Esophagus muscularis mucosa (tissue), 4 donors: ENCODE data around the gene ZNF217. TPM values are rescaled to one million over a fixed set of nuclear protein-coding genes. Genes with fewer than 3 reads are reported as not detected.
"Not testable (repeated sequence)": the region's sequence is repeated elsewhere in the genome, so short reads cannot be mapped to it uniquely, and the experiment has no call there.

Experiments
- DNase-seq: peaks from one replicate; pipeline ENCODE4 v3.0.0-alpha.2; 2017; ENCODE audit errors: extremely low spot score
- H3K27ac ChIP-seq, 4 donors: fragments of 200-600 bp; sonication (generic); replicated peaks in 1 of 4; 1 replicate in 3 of 4; 2 replicates in 1 of 4; pipeline ENCODE4 v1.5.1; 2016 to 2019; ENCODE audit warnings: mild to moderate bottlenecking in 1 of 4
- H3K27me3 ChIP-seq, 4 donors: fragments of 200-600 bp; sonication (generic); one replicate each; pipeline versions ENCODE4 v1.5.1 to v1.6.0; 2016 to 2019
- H3K36me3 ChIP-seq, 4 donors: fragments of 200-600 bp; sonication (generic); one replicate each; pipeline ENCODE4 v1.5.1; 2016 to 2019
- H3K4me1 ChIP-seq, 4 donors: fragments of 200-600 bp; sonication (generic); one replicate each; pipeline ENCODE4 v1.5.1; 2016 to 2019
- H3K4me3 ChIP-seq, 4 donors: fragments of 200-600 bp; sonication (generic); 1 replicate in 2 of 4; 2 replicates in 2 of 4; pipeline ENCODE4 v1.5.1; 2016 to 2019; ENCODE audit warnings: mild to moderate bottlenecking in 4 of 4, moderate library complexity in 1 of 4
- H3K9me3 ChIP-seq, 4 donors: fragments of 200-600 bp; sonication (generic); 1 replicate in 3 of 4; 2 replicates in 1 of 4; pipeline ENCODE4 v1.5.1; 2016 to 2019
- EP300 ChIP-seq: sonication (generic); formaldehyde crosslinking; IDR thresholded peaks from one replicate; pipeline ENCODE4 v1.6.1; 2017; ENCODE audit warnings: antibody characterized with exemption
- POLR2A ChIP-seq: fragments of 450-650 bp; IDR thresholded peaks from one replicate; pipeline ENCODE4 v1.6.1; 2017; ENCODE audit warnings: antibody characterized with exemption, moderate library complexity, mild to moderate bottlenecking, low read depth
- POLR2AphosphoS5 ChIP-seq, 2 donors: sonication (generic); formaldehyde crosslinking; IDR thresholded peaks; one replicate each; pipeline ENCODE4 v1.6.1; 2017; ENCODE audit warnings: antibody characterized with exemption in 2 of 2
- WGBS: methylation state at CpG from one replicate; pipeline ENCODE4 v1.1.5; 2018; 5-methylcytosine and 5-hydroxymethylcytosine counted together
- intact Hi-C: fragments of 100-400 bp; cut with DNase I; formaldehyde crosslinking; loops from one replicate; pipeline ENCODE4 v1.15.1; 2023
- total RNA-seq, 4 donors: library from RNA; depleted of rRNA; stranded (reverse); fragments of >200 nt; gene quantifications; one replicate each; pipeline versions ENCODE4 v1.1.0 to v1.2.1, GENCODE V29; 2016
- TF ChIP-seq, protein P1 (sequence below), 3 experiments: fragments of 200-600 bp in 2 of 3; fragments of 450-650 bp in 1 of 3; sonication (generic) in 2 of 3; IDR thresholded peaks; one replicate each; pipeline ENCODE4 v1.5.1; 2017 to 2019; ENCODE audit warnings: antibody characterized with exemption in 3 of 3, mild to moderate bottlenecking in 2 of 3, moderate library complexity in 1 of 3

ZNF217 gene
- total RNA-seq, 4 donors from 2014 or later: 15.4 to 27.3 (median 18.6) TPM

GRCh38 chr20:53625311-53626129 lies 31.9 kb upstream of the ZNF217 start:
- WGBS: 91% methylated on average over 9 of the region's 9 CpGs
- Histone ChIP-seq H3K36me3 (no peaks in the 10 kb centered on the region), H3K27me3 (no peaks in the 10 kb centered on the region), H3K27ac (no peak overlapping the region), H3K9me3 (no peaks in the 10 kb centered on the region), H3K4me3 (no peak overlapping the region), H3K4me1 (peaks cover 29 to 41% (median 38%) of the 10 kb centered on the region in 4 donors)
- DNase-seq: no peak
- TF ChIP-seq EP300: no peak
- intact Hi-C loops: no loop called here

DNA sequence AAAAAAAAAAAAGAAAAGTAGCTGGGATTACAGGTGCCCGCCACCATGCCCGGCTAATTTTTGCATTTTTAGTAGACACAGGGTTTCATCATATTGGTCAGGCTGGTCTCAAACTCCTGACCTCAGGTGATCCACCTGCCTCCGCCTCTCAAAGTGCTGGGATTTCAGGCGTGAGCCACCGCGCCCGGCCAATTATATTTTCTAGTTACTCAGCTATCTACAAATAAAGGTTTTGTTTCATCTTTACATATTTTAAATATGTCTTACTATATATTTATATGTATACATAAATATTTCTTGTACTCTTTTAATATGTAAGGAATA lies 31.2 kb upstream of the ZNF217 start:
- intact Hi-C loops, H3K36me3 ChIP-seq, H3K27ac ChIP-seq, H3K27me3 ChIP-seq, H3K9me3 ChIP-seq, DNase-seq, H3K4me3 ChIP-seq: not testable (repeated sequence)
- WGBS: 71% methylated on average over 7 of the region's 7 CpGs
- peaks cover 29 to 41% (median 38%) of the 10 kb centered on the region in 4 donors for H3K4me1 ChIP-seq

DNA sequence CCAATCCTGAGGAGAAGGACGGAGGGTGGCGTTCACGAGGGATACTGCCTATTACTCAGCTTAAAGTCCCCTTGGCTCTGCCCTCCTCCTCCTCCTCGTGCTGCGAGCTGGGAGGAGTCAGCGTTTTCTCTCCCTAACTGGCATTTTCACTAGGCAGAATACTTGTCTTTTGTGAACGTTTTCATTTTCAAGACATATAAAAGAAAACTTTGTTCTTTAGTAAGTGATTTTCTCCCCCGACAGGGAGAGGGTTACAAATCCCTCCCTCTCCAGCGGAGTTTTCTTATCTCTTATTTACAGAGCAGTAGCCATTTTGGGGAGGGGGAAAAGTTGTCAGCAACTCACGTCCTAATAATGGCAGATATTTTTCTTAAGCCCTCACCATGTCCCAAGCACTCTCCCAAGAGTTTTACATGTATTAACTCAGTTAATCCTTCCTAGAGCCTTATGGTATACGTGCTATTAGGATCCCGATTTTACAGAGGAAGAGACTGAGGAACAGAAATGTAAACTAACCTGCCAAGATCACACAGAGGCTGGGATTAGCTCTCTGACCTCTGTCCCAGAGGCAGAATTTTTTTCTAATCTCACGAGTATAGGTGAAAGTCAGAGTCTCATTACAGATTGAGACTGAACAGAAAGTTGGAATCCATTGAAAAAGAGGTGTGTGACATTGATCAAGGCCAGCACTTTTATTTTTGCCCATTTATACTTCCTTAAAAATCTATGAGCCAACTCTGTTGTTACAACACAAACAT lies 30.0 kb upstream of the ZNF217 start:
- no peak for TF ChIP-seq POLR2A
- TF ChIP-seq, protein P1, sequence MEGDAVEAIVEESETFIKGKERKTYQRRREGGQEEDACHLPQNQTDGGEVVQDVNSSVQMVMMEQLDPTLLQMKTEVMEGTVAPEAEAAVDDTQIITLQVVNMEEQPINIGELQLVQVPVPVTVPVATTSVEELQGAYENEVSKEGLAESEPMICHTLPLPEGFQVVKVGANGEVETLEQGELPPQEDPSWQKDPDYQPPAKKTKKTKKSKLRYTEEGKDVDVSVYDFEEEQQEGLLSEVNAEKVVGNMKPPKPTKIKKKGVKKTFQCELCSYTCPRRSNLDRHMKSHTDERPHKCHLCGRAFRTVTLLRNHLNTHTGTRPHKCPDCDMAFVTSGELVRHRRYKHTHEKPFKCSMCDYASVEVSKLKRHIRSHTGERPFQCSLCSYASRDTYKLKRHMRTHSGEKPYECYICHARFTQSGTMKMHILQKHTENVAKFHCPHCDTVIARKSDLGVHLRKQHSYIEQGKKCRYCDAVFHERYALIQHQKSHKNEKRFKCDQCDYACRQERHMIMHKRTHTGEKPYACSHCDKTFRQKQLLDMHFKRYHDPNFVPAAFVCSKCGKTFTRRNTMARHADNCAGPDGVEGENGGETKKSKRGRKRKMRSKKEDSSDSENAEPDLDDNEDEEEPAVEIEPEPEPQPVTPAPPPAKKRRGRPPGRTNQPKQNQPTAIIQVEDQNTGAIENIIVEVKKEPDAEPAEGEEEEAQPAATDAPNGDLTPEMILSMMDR (IDR thresholded peaks at IDR 0.05): no peak
- no peak for TF ChIP-seq EP300
- TF ChIP-seq POLR2AphosphoS5 (IDR thresholded peaks at IDR 0.05): peak; percentile 72 to 77
- intact Hi-C loops: no loop called here
- peaks cover 29 to 41% (median 38%) of the 10 kb centered on the region in 4 donors for H3K4me1 ChIP-seq
- no peaks in the 10 kb centered on the region for H3K9me3 ChIP-seq
- DNase-seq: no peak
- no peaks in the 10 kb centered on the region for H3K27me3 ChIP-seq
- 0% methylated on average over 13 of the region's 13 CpGs for WGBS
- H3K4me3 ChIP-seq: peak overlapping the region; percentile 37 to 54 (median 48)
- peak overlapping the region; percentile 77 to 84 (median 82) for H3K27ac ChIP-seq
- no peaks in the 10 kb centered on the region for H3K36me3 ChIP-seq

- no peak for DNase-seq
- WGBS: 0% methylated on average over 3 of the region's 3 CpGs
- H3K4me3 ChIP-seq: peak overlapping the region; percentile 37 to 54 (median 48)
- no peaks in the 10 kb centered on the region for H3K9me3 ChIP-seq
- H3K4me1 ChIP-seq: peaks cover 29 to 41% (median 38%) of the 10 kb centered on the region in 4 donors
- H3K36me3 ChIP-seq: no peaks in the 10 kb centered on the region
- H3K27ac ChIP-seq: peak overlapping the region; percentile 77 to 84 (median 82)
- intact Hi-C loops: no loop called here
- TF ChIP-seq POLR2AphosphoS5 (IDR thresholded peaks at IDR 0.05) (no peak), POLR2A (no peak), EP300 (no peak)
- TF ChIP-seq, protein P1 (IDR thresholded peaks at IDR 0.05): no peak
- H3K27me3 ChIP-seq: no peaks in the 10 kb centered on the region
Observed at GRCh38 chr20:53623134-53623453, 29.5 kb upstream of the ZNF217 start.

DNA sequence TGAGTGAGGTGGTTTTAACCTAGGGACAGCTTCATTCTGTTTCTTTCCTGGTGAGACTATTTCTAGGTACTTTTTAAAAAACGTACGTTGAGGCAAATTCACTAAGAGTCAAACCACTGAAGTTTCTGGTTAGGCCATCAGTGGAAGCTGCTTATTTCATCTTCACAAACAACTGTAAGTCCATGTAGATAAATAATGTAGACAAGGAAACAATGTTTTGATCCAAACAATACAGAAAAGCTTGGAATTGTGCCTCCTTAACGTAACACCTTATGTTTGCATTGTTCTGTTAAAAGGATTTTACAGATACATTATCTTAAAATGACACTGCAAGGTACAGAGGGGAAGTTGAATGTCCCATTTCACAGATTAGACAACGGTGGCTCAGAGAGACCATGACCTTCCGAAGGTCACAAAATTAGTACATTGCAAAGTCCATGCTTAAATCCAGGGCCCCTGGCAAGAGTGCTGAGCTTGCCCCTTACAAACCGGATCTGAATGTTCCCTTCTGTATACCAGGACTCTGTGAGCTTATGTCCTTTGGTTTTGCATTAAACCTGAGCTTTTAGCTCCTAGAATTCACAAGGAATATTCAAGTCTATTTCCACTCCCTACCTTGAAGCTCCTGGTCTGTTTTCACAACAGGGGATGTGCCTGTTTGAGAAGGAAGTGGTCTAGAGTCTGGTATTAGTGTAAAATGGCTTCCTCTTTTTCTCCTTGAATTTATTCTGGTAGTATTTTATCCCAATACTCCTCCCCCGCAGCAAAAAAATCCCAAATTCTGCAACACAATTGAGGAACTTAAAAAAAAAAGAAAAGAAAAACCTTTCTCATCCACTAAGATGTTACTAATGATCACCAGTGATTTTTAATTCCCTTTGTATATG lies 28.9 kb upstream of the ZNF217 start:
- Histone ChIP-seq H3K4me3 (peak overlapping the region in 1 of 4 donors; percentile 54), H3K36me3 (no peaks in the 10 kb centered on the region), H3K4me1 (peaks cover 29 to 41% (median 38%) of the 10 kb centered on the region in 4 donors), H3K27me3 (no peaks in the 10 kb centered on the region), H3K27ac (peak overlapping the region; percentile 77 to 84 (median 82)), H3K9me3 (no peaks in the 10 kb centered on the region)
- WGBS: 61% methylated on average over 7 of the region's 7 CpGs
- DNase-seq: no peak
- TF ChIP-seq EP300 (no peak), POLR2AphosphoS5 (IDR thresholded peaks at IDR 0.05) (no peak), POLR2A (no peak)
- TF ChIP-seq, protein P1 (IDR thresholded peaks at IDR 0.05): no peak
- intact Hi-C loops: no loop called here
